Measurements from ENCODE around the gene TMEM270. TPM values are rescaled to one million over a fixed set of nuclear protein-coding genes. Genes with fewer than 3 reads are reported as not detected.

The TMEM270 gene
- total and polyA plus RNA-seq, 2 of the 4 experiments (the other 2 are of a cell fraction), result 0.17 TPM; not detected in 1

GRCh38 chr7:73905360-73905759 lies 44.4 kb downstream of the TMEM270 start:
- H3K14ac ChIP-seq (replicated peaks; ENCODE audit: low read depth, low read length), result no peak overlapping the region
- no peaks in the 10 kb centered on the region for H4K20me1 ChIP-seq (ENCODE audit: insufficient read depth, low read length)
- H2BK15ac ChIP-seq (ENCODE audit: low read depth, low read length), result no peak overlapping the region
- no peak overlapping the region for H2AK9ac ChIP-seq (replicated peaks; ENCODE audit: low read depth, low read length, poor library complexity)
- dilution Hi-C loops (cut with HindIII; ENCODE audit: low sequenced_read_pairs, unreplicated experiment), result no loop called here
- intact Hi-C loops (cut with micrococcal nuclease), result no loop called here
- CTCF ChIA-PET, result no interaction called here
- no peak overlapping the region for H3K56ac ChIP-seq (ENCODE audit: extremely low read depth, insufficient read depth, low read length)
- no peak overlapping the region for H3K23ac ChIP-seq (ENCODE audit: low read depth, low read length)
- H2AK5ac ChIP-seq (ENCODE audit: low read depth, low read length), result no peak overlapping the region
- POLR2A ChIA-PET (ENCODE audit: unreplicated experiment), result no interaction called here
- H3K4me3 ChIP-seq (ENCODE audit: insufficient read depth, low read depth, low read length), result no peak overlapping the region
- no peak overlapping the region for H3K9ac ChIP-seq (ENCODE audit: low read depth, low read length)
- DNase-seq (no peak), ATAC-seq (ENCODE audit: low read depth) (no peak)
- no TSS peak for BruUV-seq (replicated peaks)
- in situ Hi-C loops (cut with MboI; ENCODE audit: low sequenced_read_pairs), result no loop called here
- no peaks in the 10 kb centered on the region for H3K27me3 ChIP-seq (ENCODE audit: control insufficient read depth, insufficient read depth, low read length)
- peak overlapping the region; percentile 14 for H2AFZ ChIP-seq (replicated peaks; ENCODE audit: low read length, poor library complexity)
- no peak overlapping the region; the same call in 1 of the 2 replicates for H3K4ac ChIP-seq (ENCODE audit: low read depth, low read length)
- no peak overlapping the region for H3K4me2 ChIP-seq (ENCODE audit: low read depth, low read length)
- H4K5ac ChIP-seq (ENCODE audit: low read depth, low read length), result no peak overlapping the region
- no peak overlapping the region for H3K18ac ChIP-seq (ENCODE audit: low read depth, low read length)
- no peak overlapping the region for H2BK5ac ChIP-seq (ENCODE audit: low read depth, low read length, poor library complexity, severe bottlenecking)
- H3K9me1 ChIP-seq (ENCODE audit: insufficient read depth, low read length), result no peaks in the 10 kb centered on the region; the same call in 1 of the 2 replicates
- H3K79me1 ChIP-seq (ENCODE audit: low read depth in 1 of 2, low read length in 2 of 2), result no peaks in the 10 kb centered on the region
- no CpG with 5 or more reads among the region's 15 CpGs for WGBS, 2 experiments (ENCODE audit: extremely low coverage in 2 of 2, insufficient read length in 1 of 2)
- H3K27ac ChIP-seq (ENCODE audit: insufficient read depth, low read length), result no peak overlapping the region
- no peak overlapping the region for H2BK20ac ChIP-seq (ENCODE audit: low read depth, low read length)
- no peak overlapping the region for H4K91ac ChIP-seq (ENCODE audit: insufficient read depth, low read depth, low read length)
- no peaks in the 10 kb centered on the region for H3K9me3 ChIP-seq (ENCODE audit: control insufficient read depth, insufficient read depth, low read length)
- H3K4me1 ChIP-seq (ENCODE audit: control insufficient read depth, insufficient read depth, low read length), result peaks cover 3% of the 10 kb centered on the region; the same call in 1 of the 2 replicates
- no peaks in the 10 kb centered on the region for H3K36me3 ChIP-seq (ENCODE audit: control insufficient read depth, insufficient read depth, low read length)
- no peak overlapping the region for H4K8ac ChIP-seq (ENCODE audit: low read depth in 2 of 2, low read length in 2 of 2)
- no peak overlapping the region for H2BK120ac ChIP-seq (ENCODE audit: low read depth, low read length)
- no peak for TF ChIP-seq RFX5 (IDR thresholded peaks at IDR 0.05; ENCODE audit: low read depth, low read length)
- TF ChIP-seq SMC3 (IDR thresholded peaks at IDR 0.05; ENCODE audit: low read depth, low read length), result no peak
- TF ChIP-seq NFE2L2 (IDR thresholded peaks at IDR 0.05; ENCODE audit: low read depth, low read length), result no peak
